C1 segment of cervical spinal cord (tissue), 14 donors: ENCODE results near the gene PSEN2.
"Not testable (repeated sequence)": the region's sequence is repeated elsewhere in the genome, so short reads cannot be mapped to it uniquely, and the experiment has no call there.

ENCODE experiments used
- DNase-seq, 14 donors: peaks; one replicate each; lab custom pipeline; 2025; lab: John Stamatoyannopoulos, UW

The PSEN2 gene

GRCh38 chr1:226870401-226871279 is at the start of gene PSEN2:
Gene PSEN2 (plus strand): TSS chr1:226870616. CDS start chr1:226881908, 11,292 bp downstream.
- peak in 12 of 14 donors; percentile 25 to 72 (median 53) for DNase-seq

- DNase-seq = peak in 4 of 14 donors; percentile 24 to 60 (median 42)
These were observed 49.3 kb upstream of the PSEN2 start for GRCh38 chr1:226820941-226821718.

GRCh38 chr1:226821719-226822085 is 48.7 kb upstream of the PSEN2 start:
- DNase-seq = no peak

GRCh38 chr1:226823643-226824042 is 46.8 kb upstream of the PSEN2 start:
- DNase-seq = no peak

GRCh38 chr1:226825037-226825745 is 45.2 kb upstream of the PSEN2 start:
- DNase-seq = peak in 10 of 14 donors; percentile 27 to 70 (median 48)

- no peak for DNase-seq
These were observed 44.7 kb upstream of the PSEN2 start for GRCh38 chr1:226825746-226826100.

GRCh38 chr1:226826479-226827261 is 43.7 kb upstream of the PSEN2 start:
- DNase-seq = no peak

GRCh38 chr1:226827458-226827857 is 43.0 kb upstream of the PSEN2 start:
- peak in 5 of 14 donors; percentile 18 to 52 (median 37) for DNase-seq

GRCh38 chr1:226827968-226828513 is 42.4 kb upstream of the PSEN2 start:
- peak; percentile 19 to 91 (median 85) for DNase-seq

GRCh38 chr1:226829105-226829504 is 41.3 kb upstream of the PSEN2 start:
- DNase-seq = no peak

GRCh38 chr1:226831953-226832352 is 38.5 kb upstream of the PSEN2 start:
- no peak for DNase-seq

- no peak for DNase-seq
These were observed 37.8 kb upstream of the PSEN2 start for GRCh38 chr1:226832613-226833012.

GRCh38 chr1:226834179-226834578 is 36.2 kb upstream of the PSEN2 start:
- DNase-seq = not testable (repeated sequence)

- DNase-seq = not testable (repeated sequence)
These were observed 35.0 kb upstream of the PSEN2 start for GRCh38 chr1:226835396-226835795.

GRCh38 chr1:226837966-226838365 is 32.5 kb upstream of the PSEN2 start:
- DNase-seq = not testable (repeated sequence)

- no peak for DNase-seq
These were observed 32.0 kb upstream of the PSEN2 start for GRCh38 chr1:226838456-226838855.

- no peak for DNase-seq
These were observed 24.8 kb upstream of the PSEN2 start for GRCh38 chr1:226845624-226846023.

GRCh38 chr1:226846786-226847185 is 23.6 kb upstream of the PSEN2 start:
- DNase-seq = no peak

GRCh38 chr1:226854548-226854947 is 15.9 kb upstream of the PSEN2 start:
- DNase-seq = not testable (repeated sequence)

GRCh38 chr1:226862890-226863289 is 7.5 kb upstream of the PSEN2 start:
- DNase-seq = no peak

- DNase-seq = no peak
These were observed 7.0 kb upstream of the PSEN2 start for GRCh38 chr1:226863446-226863845.
